ENCODE results near the gene RAB43.
"Not testable (repeated sequence)": the region's sequence is repeated elsewhere in the genome, so short reads cannot be mapped to it uniquely, and the experiment has no call there.

The RAB43 gene

DNA sequence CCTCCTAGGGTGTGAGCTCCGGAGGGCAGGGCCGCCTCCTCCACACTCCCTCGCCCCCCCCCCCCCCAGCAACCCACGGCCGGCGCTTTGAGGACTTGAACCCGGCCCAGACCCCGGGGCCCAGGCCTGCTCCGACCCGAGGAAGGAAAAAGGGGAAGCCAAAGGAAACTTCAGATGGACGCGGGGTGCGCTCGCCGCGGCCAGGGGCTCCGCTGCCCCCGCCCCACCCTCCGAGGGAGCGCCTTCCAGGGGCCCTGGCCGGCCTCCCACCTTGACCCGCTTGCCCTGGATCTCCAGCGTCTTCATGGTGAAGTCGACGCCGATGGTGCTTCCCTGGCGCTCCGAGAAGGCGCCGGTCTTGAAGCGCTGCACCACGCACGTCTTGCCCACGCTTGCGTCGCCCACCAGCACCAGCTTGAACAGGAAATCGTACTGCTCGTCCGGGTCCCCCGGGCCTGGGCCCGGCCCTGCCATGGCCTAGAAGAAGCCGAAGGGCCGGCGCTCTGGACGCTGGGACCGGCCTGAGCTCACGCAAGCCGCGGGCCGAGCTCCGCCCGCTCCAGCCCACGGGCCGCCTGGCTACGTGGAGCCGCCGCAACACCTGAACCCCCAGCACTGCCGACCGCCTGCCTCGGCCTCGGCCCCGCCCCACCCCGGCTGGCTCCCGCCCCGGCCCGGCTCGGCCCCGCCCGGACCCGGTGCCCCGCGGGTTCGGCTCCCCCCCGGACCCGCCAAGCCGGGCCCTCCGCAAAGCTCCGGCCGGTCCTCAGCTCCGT, 400 bp downstream of the RAB43 start:
- no peak for DNase-seq

GRCh38 chr3:129120254-129121004, 1.2 kb downstream of the RAB43 start:
- peak; percentile 97 for DNase-seq

DNA sequence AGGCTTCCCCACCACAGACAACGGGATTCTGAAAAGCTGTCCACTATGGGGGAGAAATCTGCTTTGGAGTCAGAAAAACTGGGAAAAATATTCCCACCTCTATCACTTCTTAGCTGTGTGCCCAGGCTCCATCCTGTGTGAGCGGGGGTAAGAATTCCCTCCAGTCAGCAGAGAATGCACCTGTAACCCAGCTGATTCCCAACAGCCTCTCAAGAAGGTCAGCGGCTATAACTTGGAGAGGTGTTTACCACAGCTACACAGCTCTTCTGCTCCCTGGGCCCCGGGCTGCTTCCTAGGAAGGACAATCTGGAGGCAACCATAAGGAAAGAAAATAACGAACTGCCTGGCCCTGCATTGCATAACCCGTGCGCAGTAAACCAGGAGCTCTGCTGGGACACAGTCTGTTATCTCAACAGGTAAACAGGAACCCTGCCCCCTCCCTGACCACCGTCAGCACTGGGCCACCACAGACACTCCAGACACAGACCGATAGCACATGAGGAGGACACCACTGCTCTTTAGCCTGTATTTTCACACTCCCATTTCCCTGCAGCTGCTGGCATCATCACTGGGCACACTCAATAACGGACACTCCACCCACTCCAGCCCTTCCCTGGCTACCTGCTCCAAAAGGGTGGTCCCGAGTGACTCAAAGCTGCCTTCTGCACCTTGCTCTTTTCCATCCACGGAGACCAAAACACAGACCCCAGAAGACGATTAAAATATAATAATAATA, 2.1 kb downstream of the RAB43 start:
- peak; percentile 30 for DNase-seq

- DNase-seq, result no peak
Measured at GRCh38 chr3:129118745-129119144, 2.9 kb downstream of the RAB43 start.

DNA sequence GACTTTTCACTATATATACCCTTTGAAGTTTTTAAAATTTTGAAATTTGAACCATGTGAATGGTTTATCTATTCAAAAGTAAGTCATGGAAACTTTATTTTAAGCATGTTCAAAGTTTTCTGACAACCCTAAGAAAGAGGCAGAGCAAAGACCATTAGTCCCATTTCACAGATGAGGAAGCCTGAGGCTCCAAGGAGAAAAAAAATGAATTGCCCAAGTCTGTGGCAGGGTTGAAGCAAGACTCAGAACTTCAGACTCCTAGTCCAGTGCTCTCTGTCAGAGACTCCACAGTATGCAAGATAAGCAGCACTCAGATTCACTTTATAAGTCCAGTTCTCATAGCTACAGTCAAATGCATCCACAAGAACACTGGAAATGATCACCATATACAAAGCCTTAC, 4.5 kb downstream of the RAB43 start:
- no peak for DNase-seq

GRCh38 chr3:129116482-129116946, 5.1 kb downstream of the RAB43 start:
- peak; percentile 57 for DNase-seq

- DNase-seq, result no peak
Measured at GRCh38 chr3:129114455-129114854, 7.1 kb downstream of the RAB43 start.

DNA sequence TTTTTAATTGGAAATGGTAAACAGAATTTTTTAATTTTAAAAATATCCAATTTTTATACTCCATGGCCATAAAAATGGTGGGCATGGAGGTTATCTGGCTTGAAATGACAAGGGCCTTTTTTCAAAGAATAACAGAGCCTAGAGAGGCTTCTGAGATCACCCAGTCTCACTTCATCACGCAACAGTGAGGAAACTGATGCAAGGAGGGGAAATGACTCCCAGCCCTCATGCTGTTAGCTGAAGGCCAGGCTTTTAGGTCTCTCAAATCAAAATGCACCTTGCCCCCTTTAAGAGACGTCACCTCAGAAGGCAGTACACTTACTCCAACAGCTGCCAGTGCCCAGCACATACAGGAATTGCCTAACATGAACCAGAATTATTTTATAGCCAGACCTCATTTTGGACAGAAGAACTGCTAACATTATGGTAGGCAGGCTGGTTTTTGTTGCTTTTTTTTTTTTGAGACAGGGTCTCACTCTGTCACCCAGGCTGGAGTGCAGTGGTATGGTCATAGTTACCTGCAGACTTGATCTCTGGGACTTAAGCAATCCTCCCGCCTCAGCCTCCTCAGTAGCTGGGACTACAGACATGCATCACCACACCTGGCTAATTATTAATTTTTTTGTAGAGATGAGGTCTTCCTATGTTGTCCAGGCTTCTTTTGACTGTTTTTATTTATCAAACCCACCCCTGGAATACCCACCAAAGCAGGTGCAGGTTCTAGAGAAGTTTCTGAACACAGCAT, 9.1 kb downstream of the RAB43 start:
- DNase-seq, result peak; percentile 87

DNA sequence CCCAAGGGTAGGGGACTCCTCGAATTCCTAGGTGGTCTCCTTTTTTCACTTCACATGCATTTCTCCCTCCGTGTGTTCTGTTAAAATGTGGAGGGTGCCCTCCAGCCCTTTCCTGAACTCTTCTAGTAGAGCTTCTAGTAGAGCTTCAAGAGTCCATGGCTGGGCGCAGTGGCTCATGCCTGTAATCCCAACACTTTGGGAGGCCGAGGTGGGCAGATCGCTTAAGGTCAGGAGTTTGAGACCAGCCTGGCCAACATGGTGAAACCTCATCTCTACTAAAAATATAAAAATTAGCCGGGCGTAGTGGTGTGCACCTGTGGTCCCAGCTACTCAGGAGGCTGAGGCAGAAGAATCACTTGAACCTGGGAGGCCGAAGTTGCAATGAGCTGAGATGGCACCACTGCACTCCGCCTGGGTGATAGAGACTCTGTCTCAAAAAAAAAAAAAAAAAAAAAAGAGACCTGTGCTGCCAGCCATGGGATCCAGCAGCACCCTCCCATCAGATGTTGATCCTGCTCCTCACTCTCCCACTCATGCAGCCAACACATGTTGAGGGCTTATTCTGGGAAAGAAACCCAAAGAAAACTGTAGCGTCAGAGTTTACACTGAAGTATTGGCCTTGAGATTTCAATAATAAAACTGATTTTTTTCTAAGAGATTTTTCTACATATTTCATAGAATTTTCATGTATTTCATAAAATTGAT, 10.4 kb downstream of the RAB43 start:
- DNase-seq, result not testable (repeated sequence)

GRCh38 chr3:129107793-129108192, 13.8 kb downstream of the RAB43 start:
- DNase-seq, result no peak

- no peak for DNase-seq
Measured at GRCh38 chr3:129106866-129107565, 14.6 kb downstream of the RAB43 start.

DNA sequence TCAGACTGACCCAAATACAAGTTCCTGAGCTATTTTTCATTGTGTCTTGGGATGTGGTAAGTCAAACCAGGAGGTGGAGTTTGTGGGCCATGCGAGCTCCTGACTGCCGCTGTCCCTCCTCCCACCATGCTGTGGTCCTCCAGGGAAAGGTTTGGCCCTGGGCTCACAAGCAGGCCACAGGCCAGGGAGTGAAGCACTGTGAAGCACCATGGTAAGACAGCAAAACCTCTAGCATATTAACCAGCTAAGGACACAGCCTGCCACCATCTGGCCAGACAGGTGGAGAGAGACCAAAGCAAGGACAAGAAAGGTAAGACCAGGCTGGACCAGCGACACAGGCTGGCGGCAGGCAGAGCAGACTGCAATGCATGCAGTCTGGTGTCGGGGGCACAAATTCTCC, 15.3 kb downstream of the RAB43 start:
- no peak for DNase-seq

- no peak for DNase-seq
Measured at GRCh38 chr3:129105862-129106261, 15.7 kb downstream of the RAB43 start.

- no peak for DNase-seq
Measured at GRCh38 chr3:129104498-129105079, 17.0 kb downstream of the RAB43 start.

DNA sequence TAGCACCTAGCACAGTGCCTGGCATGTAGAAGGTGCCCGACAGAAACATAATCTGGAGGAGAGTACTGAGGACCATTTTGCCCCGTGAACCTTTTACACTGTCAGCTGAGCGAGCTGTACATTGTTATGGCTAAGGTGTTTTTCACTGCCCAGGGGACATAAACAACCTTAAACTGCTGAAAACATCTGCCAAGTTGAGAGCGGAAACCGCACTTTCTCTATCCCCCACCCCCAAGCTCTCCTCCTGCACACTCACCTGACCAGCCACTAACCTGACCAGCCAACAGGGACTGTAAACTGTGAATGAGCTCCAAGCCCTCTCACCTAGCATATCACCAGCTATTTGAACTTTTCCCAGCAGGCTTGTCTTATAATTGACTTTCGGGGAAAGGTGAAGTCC, 17.6 kb downstream of the RAB43 start:
- DNase-seq, result no peak

GRCh38 chr3:129103296-129103695, 18.3 kb downstream of the RAB43 start:
- no peak for DNase-seq

DNA sequence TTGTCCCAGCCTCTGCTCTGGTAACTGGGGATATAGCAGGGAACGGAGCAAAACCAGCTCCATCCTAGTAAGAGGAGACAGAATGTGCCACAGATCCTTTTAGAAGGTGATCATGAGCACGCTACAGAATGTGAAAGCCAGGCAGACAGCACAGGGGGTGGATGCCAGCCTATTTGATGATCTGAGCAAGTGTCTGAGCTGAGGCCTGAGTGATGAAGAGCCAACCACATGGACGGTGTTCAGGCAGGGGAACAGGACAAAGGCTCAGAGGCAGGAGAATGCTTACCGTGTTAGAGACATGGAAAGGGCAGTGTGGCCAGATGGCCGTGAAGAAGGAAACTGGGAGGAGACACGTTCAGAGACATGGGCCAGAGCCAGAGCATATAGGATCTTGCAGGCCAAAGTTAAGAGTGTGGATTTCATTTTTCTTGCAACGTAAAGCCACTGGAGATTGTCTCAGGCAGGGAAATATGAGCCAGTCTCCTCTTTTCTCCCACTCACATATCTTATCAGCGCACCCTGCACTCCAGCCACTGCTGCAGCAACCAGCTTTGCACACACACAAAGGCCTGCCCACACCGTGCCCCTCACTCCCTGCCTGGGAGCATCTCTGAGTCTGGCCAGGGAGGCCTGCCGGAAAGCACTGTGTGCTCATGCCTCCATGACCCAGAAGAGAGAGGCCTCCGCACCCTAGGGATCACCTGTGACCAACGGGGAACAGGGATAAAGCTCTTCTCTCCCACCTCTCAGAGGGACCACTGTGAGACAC, 20.1 kb downstream of the RAB43 start:
- peak; percentile 19 for DNase-seq

GRCh38 chr3:129100274-129100673, 21.3 kb downstream of the RAB43 start:
- DNase-seq, result no peak

DNA sequence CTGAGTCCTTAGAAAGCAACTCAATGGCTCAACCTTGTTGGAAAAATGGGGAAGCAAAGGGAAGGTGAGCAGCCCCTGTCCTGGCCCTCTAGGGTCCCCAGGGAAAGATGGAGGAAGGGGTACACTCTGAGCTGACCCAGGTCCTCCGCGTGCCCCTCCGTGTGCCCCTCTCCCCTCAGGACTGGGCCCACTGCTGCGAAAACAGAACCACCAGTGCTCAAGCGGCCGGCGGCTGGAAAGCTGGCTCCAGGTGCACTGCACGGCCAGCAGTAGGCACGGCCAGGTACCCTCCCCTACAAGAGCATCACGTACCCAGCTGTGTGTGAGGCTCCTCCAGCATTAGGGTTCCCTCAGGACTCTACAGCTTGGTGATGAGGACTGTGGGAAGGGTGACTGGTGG, 26.3 kb downstream of the RAB43 start:
- no peak for DNase-seq

DNA sequence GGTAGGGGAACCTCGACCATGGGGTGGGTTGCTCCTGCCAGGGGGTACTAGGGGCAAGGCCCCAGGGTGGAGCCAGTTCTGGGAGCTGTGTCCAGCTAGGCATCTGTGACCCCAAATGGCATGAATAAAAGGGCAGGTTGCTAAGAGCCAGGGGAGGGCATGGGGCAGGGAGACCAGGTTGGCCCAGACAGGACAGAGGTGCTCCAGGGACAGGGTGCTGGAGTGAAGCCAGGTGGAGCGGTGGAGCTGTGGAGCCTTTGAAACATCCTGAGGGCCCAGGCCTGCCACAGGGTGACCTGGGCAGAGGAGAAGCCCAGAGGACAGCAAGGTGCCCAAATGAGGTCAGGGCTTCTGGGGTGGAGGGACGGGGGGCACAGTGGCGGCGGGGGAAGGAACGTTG, 33.3 kb downstream of the RAB43 start:
- not testable (repeated sequence) for DNase-seq

Data from OCI-M1 (cell line).